HS-27A (cell line): ENCODE data around the gene EML6.
"Not testable (repeated sequence)": the region's sequence is repeated elsewhere in the genome, so short reads cannot be mapped to it uniquely, and the experiment has no call there.

Source experiments
- DNase-seq: peaks from one replicate; pipeline ENCODE4 v3.0.0-alpha.2; 2012; ENCODE audit warnings: low read depth, missing footprints

The EML6 gene

DNA sequence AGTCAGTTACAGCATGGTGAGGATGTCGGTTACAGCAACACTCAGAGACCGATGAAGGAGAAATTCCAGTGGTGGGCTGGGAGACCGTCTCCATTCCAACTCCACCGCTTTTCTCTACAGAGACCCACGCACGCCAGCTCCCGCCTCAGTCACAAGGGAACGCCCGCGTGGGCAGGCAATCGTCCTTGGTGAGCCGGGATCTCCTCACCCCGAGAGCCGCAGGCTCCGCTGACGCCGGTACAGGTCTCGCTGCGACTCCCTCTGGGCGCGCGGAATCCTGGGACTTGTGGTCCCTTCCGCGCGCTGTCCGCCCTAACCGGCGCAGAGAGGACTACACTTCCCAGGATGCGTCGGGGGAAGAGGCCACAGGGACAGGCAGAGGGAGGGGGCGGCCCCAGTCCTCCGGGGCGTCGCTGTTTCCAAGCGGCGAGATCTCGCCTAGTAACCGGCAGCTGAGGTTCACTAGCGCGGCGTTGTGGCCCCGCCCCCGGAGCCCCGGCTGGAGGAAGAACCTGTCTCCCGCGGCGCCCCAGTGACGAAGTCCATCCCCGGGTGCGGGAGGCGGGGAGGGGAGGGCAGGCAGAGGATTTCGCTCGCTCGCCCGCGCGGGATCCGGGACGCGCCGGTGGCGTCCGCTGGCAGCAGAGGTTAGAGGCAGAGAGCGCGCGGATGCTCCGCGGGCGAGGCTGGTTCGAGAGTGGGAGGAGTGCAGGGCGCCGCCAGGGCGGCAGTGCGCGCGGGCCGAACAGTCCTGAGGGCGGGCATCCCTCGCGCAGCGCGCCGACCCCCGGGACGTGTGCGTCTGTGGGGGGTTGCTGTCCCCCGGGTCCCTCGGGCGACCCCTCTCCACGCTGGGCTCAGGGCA lies at the start of gene EML6:
Gene EML6 (plus strand): TSS at position 532 of the 865 bp plus-strand sequence. CDS start 1,400 bp downstream, outside the sequence.
- peak; percentile 94 for DNase-seq

DNA sequence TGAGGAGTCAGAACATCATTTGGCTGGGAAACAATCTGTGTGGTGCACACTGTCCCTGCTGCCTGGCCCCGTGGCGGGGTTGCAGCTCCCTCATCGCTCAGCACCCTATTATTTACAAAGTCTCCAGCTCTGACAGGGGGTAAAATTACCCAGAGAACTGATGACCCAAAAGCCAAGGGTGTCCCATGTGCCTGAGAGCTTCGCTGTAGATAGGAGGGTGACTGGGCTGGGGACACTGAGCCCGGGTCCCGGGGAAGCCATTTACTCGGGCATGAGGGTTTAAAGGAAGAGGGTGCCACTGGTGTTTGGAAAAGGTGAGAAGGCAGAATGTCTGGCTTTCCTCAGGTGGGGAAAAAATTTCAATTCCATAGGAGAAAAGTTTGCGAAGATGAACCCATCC lies 48.2 kb upstream of the EML6 start:
- DNase-seq, result no peak

DNA sequence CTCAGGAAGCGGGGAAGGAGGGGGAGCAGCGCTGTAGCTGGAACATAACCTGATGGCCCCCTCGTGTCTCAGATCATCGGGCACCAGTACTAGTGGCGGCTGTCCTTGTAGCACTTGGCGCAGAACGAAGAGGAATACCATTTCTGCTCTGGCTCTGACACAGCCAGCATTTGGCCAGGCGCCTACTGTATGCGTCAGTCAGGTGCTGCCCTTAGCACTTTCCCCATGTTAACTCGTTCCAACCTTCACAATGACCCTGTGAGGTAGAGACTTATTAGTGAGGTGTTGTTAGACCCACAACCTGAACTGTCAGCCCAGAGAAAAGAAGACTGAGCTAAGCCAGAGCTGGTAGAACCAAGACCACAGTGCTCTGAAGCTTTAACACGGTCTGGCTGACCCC lies 47.7 kb upstream of the EML6 start:
- no peak for DNase-seq

DNA sequence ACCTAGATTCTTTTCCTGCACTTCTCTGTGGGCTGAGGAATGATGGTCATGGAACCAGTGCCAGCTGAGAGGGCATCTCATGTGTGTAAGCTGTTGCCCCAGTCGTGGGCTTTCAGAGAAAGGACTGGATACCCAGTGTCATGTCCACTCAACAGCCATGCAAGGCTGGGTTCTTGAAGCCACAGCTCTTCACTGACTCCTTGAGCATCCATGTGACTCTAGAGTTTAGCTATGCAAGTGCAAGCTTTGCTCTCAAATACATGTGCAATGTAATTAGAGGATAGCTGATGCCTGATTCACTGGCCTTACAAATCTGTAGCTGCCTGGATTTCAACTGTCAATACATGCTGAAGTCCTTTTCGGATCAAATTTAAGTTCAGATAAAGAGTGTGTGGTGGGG lies 46.8 kb upstream of the EML6 start:
- no peak for DNase-seq

DNA sequence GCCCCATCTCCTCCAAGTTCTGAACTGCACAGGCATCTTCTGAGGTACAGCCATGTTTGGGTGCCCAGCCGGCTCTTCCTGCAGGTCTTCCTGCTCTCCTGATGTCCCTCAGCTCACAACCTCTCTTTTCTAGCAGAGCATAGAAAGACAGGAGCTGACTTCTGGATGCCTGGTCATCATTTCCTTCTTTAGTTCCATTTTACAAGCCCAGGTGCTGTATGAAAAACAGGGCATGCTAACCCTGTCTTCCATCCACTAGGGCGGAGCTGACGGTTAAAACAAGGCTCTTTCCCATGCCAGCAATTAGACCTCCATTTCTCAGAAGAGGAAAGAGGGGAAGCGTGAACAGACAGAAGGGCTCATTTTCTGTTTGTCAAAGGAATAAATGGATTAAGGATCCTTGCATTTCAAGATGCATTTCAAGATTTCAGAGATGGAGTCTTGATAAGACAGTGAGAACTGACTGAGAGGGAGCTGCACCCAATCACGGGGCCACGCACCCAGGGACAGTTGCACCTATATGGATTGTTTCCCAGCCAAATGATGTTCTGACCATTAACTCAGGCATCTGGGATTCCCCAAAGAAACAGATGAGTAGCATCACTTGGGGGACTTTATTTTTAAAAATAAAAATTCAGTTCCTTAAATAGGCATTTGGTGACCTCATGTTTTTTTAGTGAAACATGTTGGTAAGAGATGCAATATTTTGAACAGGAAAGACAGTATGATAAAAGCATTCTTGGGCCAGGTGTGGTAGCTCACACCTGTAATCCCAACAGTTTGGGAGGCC lies 45.8 kb upstream of the EML6 start:
- DNase-seq, result no peak

DNA sequence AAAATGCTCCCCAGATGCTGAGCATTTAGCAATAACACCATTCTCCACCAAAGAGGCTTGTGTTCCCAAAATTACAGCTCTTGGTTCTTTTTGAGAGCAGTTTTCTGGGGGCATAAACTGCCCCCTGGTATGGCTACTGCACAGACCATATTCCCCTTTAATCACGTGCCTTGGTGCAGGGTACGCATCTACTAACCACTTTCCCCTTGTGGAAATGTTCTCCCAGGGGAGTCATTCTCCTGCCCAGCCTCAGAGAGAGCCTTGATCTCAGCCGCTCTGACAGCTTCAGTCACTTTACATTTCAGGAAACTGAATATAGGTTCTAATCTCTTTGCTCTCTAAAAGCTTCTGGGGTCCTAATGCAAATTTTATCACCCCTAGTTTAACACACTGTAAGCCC lies 44.7 kb upstream of the EML6 start:
- no peak for DNase-seq

DNA sequence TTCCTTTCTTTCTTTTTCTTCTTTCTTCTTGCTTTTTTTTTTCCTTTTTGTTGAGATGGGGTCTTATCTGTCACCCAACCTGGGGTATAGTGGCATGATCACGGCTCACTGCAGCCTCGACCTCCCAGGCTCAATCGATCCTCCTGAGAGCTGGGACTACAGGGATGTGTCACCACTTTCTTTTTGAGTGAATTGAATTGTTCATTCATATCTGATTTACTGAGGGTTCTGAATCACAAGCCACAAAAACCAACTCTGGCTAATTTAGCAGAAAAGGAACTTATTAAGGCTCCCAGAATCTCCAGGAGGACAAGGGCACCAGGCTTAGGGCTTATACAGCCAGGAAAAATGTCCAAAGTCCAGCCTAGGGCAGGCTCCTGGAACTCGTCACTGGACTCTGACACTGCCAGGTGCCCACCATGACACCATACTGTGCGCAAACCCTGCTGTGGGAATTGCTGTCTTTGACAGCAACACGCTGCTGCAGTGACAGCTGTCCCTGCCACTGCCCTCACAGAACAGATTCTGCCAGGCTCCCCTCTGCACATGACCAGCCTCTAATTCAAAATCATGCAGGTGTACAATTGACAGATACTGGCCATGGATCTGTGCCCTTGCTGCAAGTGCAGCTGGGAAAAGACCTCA lies 42.9 kb upstream of the EML6 start:
- DNase-seq, result no peak

DNA sequence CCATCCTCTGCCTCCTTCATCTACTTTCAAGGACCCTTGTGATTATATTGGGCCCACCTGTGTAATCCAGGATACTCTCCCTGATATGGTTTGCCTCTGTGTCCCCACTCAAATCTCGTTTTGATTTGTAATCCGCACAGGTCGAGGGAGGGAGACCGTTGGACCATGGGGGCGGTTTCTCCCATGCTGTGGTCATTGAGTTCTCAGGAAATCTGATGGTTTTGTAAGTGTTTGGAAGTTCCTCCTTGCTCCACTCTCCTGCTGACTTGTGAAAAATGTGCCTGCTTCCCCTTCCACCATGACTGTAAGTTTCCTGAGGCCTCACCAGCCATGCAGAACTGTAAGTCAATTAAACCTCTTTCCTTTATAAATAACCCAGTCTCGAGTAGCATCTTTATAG lies 42.0 kb upstream of the EML6 start:
- DNase-seq, result no peak

DNA sequence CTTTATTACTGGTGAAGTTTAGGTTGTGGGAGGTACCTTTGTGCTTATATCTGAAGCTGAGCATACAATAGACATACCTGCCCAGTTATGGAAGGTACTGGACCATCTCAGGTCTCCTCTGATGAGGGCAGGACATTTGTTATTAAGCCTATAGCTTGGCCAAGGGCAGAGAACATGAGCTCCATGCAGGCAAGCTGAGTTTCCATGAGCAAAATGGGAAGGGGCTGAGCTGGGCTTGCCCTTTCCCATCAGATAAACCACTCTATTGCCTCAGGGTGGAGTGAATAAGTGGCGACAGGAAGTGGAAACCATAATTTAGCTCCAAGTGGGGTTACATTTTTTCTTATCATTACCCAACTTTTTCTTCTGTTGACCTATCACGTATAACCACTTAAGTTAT lies 39.9 kb upstream of the EML6 start:
- no peak for DNase-seq

DNA sequence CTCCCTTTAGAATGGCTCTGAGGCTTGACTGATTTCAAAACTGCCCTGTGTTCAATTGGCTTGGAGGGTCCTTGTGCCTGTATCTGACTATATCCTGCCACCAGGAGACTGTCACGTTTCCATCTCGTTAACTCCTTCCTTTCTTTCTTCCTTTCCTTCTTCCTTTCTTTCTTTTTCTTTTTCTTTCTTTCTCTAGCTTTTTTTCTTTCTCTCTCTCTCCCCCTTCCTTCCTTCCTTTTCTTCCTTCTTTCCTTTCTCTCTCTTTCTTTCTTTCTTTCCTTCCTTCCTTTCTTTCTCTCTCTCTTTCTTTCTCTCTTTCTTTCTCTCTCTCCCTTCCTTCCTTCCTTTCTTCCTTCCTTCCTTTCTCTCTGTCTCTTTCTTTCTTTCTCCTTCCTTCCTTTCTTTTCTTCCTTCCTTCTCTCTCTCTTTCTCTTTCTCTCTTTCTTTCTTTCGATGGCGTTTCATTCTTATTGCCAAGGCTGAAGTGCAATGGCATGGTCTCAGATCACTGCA lies 38.1 kb upstream of the EML6 start:
- DNase-seq, result no peak

DNA sequence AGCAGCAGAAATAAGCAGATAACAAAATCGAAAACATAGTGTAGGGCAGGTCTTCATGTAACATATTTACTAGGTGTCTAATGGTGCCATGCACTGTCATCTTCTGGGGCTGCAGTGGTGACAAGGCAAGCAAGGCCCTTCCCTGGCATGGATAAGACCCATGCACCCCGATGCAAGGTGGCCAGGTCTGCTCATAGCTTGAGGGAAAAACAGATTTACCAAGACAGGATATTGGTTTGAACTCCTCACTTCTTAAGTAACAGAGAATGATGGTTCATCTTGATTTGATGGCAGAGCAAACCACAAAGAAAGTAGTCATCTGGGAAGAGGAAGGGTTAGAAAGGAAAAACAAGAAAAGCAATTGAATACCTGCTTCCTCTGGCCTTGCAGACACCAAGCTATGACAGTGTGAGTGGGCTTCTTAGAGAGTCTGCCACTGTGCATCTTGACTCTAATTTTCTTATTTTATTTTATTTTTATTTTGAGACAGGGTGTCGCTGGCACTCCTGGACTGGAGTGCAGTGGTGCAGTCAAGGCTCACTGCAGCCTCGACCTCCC lies 35.8 kb upstream of the EML6 start:
- no peak for DNase-seq

DNA sequence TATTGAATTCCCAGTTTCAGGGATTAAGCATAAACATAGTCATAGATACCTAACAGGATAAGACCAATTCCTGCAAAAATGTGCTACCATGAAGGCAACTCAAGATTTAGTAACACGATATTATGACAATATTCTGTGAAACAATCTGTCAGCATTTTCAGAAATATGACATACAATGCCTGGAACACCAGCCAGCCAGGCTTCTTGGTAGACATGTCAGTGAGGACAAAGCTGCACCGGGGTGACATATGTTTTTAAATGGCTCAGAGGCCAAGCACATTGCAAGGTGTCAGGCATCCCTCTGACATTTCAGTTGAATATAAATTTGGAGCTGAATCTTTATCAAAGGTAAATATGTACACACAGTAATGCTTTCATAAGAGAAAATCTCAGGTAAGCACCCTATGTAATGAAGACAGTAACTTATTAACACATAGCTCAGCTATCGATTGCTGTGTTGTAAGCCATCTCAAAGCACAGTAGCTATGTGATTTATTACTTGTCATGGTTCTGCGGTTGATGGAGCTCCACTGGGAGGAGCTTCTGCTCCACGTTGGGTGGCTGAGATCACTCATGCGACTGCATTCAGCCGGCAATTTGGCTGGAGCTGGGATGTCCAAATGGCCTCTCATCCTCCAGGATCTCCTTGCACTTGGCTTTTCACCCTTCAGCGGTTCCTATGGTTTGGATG lies 31.9 kb upstream of the EML6 start:
- no peak for DNase-seq

DNA sequence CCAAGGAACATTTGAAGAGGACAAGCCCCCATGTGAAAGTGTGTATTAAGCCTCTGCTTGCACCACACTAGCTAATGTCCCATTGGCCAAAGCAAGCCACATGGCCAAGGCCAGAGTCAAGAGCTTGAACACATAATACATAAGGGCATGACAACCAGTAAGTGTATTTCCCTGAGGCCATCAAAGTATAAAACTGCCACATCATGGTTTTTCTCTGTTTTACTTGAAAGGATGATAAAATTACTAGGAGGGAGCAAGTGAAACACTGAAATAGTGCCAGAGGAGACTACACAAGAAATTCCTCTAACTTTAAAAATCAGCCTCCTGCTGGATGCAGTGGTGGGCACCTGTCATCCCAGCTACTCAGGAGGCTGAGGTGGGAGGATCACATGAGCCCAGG lies 30.9 kb upstream of the EML6 start:
- no peak for DNase-seq

DNA sequence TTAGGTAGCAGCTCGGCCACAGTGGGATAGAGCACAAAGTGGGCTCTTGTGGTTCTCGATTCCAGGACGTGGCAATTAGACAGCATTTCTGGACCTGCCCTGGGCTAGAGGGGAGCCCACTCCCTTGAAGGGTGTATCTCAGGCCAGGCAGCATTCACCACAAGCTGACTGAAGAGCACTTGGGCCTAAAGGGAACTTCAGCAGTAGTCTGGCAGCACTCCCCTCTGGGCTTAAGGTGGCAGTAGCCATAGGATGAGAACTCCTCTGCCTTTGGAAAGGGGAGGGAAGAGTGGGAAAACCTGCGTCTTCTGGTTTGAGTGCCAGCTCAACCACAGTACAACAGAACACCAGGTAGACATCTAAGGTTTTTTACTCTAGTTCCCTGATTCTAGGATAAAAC lies 28.1 kb upstream of the EML6 start:
- no peak for DNase-seq

DNA sequence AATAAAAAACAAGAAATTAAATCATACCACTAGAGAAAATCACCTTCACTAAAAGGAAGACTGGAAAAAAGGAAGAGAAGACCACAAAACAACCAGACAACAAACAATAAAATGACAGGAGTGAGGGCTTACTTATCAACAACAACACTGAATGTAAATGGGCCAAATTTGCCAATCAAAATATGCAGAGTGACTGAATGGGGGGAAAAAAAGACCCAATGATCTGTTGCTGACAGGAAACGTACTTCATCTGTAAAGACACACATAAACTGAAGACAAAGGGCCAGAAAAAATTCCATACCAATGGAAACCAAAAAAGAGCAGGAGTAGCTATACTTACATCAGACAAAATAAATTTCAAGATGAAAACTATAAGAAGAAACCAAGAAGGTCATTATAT lies 25.5 kb upstream of the EML6 start:
- DNase-seq, result no peak

DNA sequence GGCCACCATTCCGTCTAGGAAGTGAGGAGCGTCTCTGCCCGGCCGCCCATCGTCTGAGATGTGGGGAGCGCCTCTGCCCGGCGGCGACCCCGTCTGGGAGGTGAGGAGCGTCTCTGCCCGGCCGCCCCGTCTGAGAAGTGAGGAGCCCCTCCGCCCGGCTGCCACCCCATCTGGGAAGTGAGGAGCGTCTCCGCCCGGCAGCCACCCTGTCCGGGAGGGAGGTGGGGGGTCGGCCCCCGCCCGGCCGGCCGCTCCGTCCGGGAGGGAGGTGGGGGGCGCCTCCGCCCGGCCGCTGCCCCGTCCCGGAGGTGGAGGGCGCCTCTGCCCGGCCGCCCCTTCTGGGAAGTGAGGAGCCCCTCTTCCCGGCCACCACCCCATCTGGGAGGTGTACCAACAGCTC lies 24.5 kb upstream of the EML6 start:
- DNase-seq, result not testable (repeated sequence)

DNA sequence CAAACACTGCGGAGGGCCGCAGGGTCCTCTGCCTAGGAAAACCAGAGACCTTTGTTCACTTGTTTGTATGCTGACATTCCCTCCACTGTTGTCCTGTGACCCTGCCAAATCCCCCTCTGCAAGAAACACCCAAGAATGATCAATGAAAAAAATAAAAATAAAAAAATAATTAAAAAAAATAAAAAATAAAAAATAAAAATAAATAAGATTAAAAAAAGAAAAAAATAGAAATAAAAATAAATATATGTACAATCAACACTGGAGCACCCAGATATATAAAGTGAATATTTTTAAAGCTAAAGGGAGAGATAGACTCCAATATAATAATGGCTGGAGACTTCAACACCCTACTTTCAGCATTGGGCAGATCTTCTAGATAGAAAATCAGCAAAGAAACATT lies 23.8 kb upstream of the EML6 start:
- no peak for DNase-seq

DNA sequence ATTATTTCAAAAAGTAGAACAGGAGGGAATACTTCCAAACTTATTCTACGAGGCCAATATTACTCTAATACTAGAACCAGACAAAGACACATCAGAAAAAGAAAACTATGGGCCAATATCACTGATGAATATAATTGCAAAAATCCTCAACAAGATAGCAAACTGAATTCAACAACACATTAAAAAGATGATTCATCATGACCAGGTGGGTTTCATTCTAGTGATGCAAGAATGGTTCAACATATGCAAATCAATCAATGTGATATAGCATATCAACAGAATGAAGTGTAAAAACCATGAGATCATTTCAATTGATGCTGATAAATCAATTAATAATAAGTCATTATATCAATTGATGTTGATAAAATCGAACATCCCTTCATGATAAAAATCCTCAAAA lies 22.4 kb upstream of the EML6 start:
- DNase-seq, result no peak

DNA sequence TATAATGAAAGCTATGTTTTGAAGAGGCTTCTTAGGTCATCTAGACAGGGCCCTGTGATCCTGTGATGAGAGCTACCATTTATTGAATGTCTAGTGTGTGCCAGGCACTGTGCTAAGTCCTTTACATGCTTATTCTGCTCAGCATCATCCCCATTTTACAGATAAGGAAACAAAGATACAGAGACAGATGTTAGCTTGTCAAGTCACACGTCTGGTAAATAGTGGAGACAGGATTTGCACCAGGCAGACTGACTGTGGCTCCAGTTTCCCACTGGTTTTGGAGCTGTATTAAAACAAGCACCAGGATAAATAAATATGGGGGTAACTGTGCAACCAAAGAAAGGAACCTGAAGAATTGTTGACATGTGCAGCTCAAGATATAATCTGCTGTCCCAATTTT lies 19.2 kb upstream of the EML6 start:
- DNase-seq, result no peak

DNA sequence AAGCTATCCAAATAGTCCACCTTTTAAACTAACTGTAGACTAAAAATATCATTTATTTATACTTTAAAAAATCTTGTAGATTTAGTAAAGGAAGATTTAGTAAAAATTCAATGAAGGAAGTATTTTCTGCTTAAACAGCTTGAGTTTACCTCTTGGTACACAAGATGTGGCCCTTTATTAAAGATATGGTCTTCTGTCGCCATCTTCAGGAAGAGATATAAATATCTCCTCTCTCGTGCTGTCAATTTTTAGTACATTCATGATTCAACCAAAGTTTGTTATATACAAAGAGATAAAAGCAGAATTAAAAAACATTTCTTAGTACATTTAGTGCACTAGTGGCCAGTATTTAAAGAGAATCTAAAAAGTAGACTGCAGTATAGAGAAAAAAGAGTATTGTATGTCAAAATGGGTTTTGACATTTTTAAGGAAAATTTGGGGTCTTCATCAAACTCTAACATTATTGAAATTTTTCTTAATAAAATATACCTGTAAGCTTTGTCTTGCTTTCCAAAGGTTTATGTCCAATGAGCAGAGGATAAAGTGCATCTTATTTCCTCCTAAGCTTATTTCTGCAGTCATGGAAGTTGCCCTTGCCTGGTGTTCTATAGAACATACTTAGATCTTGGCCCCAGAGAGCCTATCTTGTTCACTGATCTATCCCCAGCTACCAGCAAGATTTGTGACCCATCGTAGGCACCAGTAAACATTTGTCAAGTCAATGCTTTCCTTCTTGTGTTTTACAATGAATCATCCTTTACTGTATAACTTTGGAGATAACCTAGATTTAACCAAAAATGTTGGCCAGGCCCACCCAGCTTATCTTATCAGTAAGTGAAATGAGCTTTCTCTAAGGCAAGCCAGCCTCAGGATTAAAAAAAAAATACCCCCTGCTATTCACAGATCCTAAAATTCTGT lies 18.5 kb upstream of the EML6 start:
- no peak for DNase-seq

DNA sequence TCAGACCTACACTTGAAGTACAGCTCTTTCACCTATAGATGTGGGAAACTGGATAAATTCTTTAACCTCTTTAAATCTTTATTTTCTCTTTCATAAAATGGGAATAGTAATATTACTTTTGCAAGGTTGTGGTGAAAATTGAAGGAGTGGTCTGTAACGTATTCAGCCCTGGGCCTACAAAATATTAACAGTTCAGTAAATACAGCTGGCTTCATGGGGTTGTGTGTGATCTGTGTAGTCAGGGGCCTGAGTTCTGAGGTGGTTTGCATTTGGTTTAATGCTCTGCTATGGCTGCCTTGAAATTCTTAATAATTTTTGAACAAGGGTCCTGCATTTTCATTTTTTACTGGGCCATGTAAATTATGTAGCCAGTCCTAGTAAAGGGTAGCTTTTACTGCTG lies 16.8 kb upstream of the EML6 start:
- DNase-seq, result no peak
